HG03520 (cell line): ENCODE data around the gene GANAB.
"Not testable (repeated sequence)": the region's sequence is repeated elsewhere in the genome, so short reads cannot be mapped to it uniquely, and the experiment has no call there.

Experiments
- ATAC-seq: cut with Tn5 transposase; IDR thresholded peaks from one replicate; pipeline ENCODE4 v1.9.1; 2021; ENCODE audit warnings: mild to moderate bottlenecking, moderate library complexity; ENCODE audit not compliant: unreplicated experiment

The GANAB gene

GRCh38 chr11:62645946-62646824 lies at the start of gene GANAB:
GANAB (minus strand) TSS chr11:62646613; CDS start chr11:62646599, 14 bp downstream.
- ATAC-seq: peak; percentile 89

GRCh38 chr11:62694455-62695167 lies 48.2 kb upstream of the GANAB start:
- no peak for ATAC-seq

GRCh38 chr11:62693624-62694023 lies 47.2 kb upstream of the GANAB start:
- ATAC-seq: not testable (repeated sequence)

GRCh38 chr11:62689421-62690183 lies 43.2 kb upstream of the GANAB start, which contains the start of gene LRRN4CL:
LRRN4CL (minus strand) TSS chr11:62689530; CDS start chr11:62688508, 1,022 bp downstream.
- no peak for ATAC-seq

GRCh38 chr11:62688491-62688890 lies 42.1 kb upstream of the GANAB start:
- ATAC-seq: no peak

GRCh38 chr11:62687508-62688396 lies 41.3 kb upstream of the GANAB start:
- ATAC-seq: no peak

- ATAC-seq: no peak
Measured at GRCh38 chr11:62682518-62682917, 36.1 kb upstream of the GANAB start.

- peak; percentile 50 for ATAC-seq
Measured at GRCh38 chr11:62680825-62681240, 34.4 kb upstream of the GANAB start.

- peak; percentile 51 for ATAC-seq
Measured at GRCh38 chr11:62678770-62679696, 32.6 kb upstream of the GANAB start, which contains the start of gene UBXN1. UBXN1 (minus strand) TSS chr11:62679073; CDS start chr11:62678923, 150 bp downstream.

GRCh38 chr11:62678433-62678769 lies 32.0 kb upstream of the GANAB start:
- ATAC-seq: no peak

- ATAC-seq: no peak
Measured at GRCh38 chr11:62677714-62678113, 31.3 kb upstream of the GANAB start.

GRCh38 chr11:62677156-62677555 lies 30.7 kb upstream of the GANAB start:
- no peak for ATAC-seq

- ATAC-seq: no peak
Measured at GRCh38 chr11:62676698-62677097, 30.3 kb upstream of the GANAB start.

- not testable (repeated sequence) for ATAC-seq
Measured at GRCh38 chr11:62675415-62675814, 29.0 kb upstream of the GANAB start.

GRCh38 chr11:62673196-62673525 lies 26.7 kb upstream of the GANAB start:
- no peak for ATAC-seq

- peak; percentile 56 for ATAC-seq
Measured at GRCh38 chr11:62671608-62672389, 25.4 kb upstream of the GANAB start, which contains the start of the genes LBHD1 and UQCC3. LBHD1 (minus strand) TSS chr11:62672267; CDS start chr11:62670031, 2,236 bp downstream. UQCC3 (plus strand) TSS chr11:62671673; CDS start chr11:62671746, 73 bp downstream.

- ATAC-seq: no peak
Measured at GRCh38 chr11:62671236-62671607, 24.8 kb upstream of the GANAB start.
